Activated T-helper 1 cell treated with anti-CD3 and anti-CD28 coated beads, Interleukin-2, amount 50 U/mL, for 16 hours (primary cell): ENCODE results near the gene TAS1R2.
"Not testable (repeated sequence)": the region's sequence is repeated elsewhere in the genome, so short reads cannot be mapped to it uniquely, and the experiment has no call there.

Source experiments
- DNase-seq, 2 donors: peaks; one replicate each; pipeline ENCODE4 v3.0.0-alpha.2; 2020; ENCODE audit warnings: low read depth in 1 of 2, low spot score in 1 of 2

TAS1R2 gene

DNA sequence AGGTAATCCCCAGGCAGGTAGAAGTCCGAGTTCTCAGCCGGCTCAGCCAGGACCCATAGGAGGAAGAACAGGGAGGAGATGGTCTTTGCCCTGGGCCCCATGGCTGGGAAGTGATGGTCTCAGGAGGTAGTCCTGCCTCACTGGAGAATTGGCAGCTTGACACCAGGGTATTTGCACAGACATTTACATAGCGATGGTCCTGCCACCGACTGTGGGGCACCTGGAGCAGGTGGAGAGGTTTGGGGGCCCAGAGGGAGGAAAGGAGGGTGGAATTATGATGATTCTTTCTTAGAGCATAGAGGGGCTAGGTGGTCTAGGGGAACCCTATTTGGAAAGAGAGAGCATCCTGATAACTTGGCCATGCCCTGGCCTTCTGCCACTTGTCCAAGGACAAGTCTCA lies at the start of gene TAS1R2:
Gene TAS1R2 (minus strand): TSS at position 101 of the 400 bp plus-strand sequence. CDS start 0 bp downstream, at position 101.
- no peak for DNase-seq

DNA sequence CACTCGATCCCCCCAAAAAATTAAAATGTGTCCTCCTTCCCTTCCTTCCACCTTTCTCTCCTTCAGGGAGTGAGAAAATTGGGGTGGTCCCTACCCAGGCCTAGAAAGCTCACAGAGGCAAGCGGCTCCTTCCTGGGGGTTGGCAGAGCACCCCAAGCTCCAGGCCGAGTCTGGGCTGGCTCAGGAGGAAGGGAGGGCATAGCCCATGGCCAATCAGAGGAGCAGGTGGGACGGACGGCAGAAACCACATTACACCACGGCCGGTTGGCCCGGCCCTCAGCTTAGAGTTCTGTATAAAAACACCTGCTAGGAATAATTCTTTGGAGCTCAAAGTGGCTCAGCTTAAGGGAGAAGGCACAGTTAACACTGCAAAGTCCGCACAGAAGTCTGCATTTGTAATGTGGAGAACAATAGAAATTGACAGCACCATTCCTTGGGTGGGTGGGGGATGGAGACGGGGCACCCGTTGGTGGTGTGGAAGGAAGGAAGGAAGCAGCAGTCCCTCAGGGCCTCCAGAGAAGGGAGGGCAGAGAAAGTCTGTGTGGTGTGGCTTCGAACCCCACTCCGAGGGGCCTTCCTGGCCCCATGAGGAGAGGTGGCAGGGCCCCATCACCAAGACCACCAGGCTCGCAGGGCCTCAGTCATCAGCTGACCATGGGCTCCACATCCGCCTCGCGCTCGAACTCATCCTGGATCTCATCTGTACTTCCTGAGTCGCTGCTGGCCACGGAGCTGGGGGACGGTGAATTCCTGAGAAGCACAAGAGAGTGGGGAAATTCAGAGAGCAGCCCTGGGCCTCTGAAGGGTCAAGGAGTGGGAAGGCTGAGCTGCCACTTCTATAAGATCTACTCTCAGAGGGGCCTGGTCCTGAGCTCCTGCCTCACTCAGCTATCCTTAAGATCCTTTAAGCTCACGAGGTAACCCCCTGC lies 48.7 kb upstream of the TAS1R2 start:
- no peak for DNase-seq

GRCh38 chr1:18907021-18907916 lies 47.8 kb upstream of the TAS1R2 start:
- peak in 1 of 2 donors; percentile 26 for DNase-seq

GRCh38 chr1:18903291-18903756 lies 43.9 kb upstream of the TAS1R2 start:
- DNase-seq: no peak

DNA sequence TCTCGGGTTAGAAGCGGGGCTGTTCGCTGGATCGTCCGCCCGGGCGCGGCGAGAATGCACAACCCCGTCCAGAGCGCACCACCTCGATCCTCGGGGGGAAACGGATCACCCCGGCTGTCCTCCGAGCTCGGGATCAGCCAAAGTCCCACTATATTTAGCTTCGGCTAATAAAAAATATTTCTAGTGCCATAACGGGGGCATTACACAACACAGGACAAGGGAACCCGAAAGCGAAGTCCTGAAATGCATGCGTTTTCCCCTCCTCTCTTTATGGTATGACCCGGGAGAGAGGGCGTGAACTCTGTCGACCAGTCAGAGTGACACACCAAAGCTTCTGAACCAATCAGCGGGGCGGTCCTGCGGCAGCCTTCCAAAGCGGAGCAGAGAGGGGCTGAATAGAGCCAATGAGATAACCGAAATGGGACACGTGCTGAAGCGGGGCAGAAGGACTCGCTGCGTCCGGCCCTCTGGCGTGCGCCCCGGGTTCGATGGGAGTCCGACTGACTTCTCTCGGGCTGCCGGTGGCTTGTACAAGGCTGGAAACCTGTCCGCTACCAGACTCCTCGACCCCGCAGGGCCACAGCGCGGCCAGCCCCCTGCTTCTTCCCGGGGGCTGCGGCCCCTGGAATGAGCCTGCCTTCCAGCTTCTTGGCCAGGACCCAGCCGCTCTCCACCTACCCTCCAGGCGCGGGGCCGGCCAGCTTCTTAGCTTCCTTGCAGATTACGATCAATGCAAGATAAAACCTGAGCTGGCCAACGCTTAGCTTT lies 43.2 kb upstream of the TAS1R2 start, which contains the start of gene ALDH4A1:
Gene ALDH4A1 (minus strand): TSS at position 33 of the 768 bp plus-strand sequence. CDS start 32 bp downstream, at position 1.
- DNase-seq: peak; percentile 85 to 86

GRCh38 chr1:18901952-18902522 lies 42.6 kb upstream of the TAS1R2 start:
- DNase-seq: no peak

DNA sequence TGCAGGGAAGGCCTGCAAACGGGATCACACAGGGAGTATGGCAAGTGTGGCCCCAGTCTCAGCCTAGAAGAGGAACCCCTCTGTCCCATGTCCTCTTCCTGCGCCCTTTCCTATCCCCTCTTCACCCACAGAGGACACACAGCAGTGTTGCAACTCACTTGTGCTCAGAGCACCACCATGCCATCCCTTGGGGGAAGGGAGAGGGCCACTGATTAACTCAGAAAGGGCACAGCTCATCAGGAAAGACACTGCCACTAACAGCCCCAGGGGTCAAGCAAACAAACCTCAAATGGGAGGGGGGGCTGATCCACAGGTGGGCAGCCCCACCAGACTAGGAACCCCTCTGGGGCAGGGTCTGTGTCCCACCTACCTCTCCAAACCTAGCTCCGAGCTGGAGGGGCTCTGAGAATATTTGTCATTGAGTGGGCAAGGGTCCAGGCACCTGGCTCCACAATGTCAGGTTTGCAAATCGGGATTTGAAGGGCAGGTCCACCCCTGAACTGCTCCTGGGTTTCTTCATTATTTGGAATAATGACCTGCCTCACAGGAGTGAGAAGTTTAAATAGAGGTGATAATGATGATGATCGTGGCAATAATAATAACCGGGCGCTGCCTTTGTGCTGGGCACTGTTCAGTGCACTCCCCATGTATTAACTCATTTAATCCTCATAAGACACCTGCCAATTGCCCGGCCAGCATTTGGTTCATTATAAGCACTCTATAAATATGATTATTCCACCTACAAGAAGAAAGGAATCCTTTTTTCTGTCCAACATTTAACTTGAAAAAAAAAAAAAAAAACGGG lies 41.9 kb upstream of the TAS1R2 start:
- DNase-seq: no peak

DNA sequence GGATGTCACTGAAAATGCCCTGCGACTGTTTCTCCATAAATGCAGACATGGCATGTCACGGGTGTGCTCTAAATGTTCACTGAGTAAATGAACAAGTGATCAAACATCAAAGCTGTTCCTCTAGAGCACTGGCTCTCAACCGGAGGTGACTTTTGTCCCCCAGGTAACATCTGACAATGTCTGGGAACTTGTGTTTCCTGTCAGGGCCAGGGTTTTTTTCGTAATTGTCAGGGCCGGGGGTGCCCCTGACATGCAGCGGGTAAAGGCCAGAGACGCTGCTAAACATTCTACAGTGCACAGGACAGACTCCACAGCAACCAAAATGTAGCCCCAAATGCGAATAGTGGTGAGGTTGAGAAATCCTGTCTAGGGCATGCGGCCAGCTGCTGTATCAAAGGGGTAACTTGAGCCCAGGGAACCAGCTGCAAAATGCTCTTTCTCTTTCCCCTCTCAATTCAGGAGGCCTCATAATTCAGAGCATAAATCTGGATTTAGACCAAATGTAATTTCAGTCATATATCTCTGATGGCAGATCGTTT lies 40.9 kb upstream of the TAS1R2 start:
- DNase-seq: no peak

DNA sequence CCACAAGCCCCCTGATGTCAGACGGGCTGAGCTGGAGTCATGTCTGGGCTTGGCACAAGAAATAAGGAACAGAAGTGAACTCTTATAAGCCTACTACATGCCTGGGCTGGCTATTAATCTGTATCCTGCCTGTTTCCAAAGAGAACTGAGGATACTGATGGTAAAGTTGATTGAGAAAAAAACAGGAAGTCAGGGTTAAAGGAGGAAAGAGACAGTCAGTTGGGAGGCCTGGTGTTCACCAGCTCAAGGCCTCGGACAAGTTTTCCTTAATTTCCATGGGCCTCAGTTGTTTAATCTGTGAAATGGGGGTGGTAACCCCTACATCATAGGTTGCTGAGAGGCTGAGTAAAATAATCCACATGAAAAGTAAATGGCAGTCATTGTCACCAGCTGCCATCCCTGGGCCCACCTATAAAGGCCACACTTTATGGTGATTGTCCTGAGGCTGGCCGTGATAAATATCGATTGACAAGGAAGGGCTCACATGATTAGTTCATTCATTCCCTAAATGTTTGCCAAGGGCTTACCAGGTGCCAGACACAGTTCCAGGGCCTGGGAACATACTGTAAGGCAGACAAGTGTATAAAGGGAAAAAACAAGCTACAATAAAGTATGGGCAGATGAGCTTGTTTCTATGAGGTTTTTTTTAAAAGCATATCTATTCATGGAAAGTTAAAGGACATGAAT lies 40.0 kb upstream of the TAS1R2 start:
- no peak for DNase-seq

DNA sequence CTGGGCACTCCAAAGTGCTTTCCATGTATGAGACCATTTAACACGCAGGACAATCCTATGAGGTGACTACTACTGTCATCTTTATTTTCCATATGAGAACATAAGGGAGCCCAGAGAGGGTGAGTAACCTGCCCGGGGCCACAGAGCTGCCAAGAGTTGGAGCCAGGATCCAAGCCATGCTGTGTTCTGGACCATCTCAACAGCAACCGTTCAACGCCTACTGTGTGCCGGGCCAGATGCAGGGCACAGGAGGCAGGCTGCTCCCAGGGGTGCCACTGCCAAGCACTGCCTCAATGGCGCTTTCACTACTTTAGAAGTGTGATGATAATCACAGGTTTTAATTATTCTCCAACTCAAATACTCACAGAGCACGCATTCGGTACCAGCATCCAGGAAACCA lies 39.1 kb upstream of the TAS1R2 start:
- DNase-seq: no peak

DNA sequence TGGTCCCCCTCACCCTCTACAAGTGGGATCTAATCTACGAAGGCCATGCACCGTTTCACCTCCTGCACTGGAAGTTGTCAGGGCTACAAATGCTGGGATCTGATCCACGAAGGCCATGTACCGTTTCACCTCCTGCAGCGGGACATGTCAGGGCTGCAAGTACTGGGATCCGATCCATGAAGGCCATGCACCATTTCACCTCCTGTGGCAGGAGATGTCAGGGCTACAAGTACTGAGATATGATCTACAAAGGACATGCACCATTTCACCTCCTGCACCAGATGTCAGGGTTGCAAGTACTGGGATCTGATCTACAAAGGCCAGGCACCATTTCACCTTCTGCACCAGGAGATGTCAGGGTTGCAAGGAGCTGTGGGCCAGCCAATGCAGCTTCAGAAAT lies 35.9 kb upstream of the TAS1R2 start:
- DNase-seq: no peak

- no peak for DNase-seq
These were observed 33.7 kb upstream of the TAS1R2 start for GRCh38 chr1:18893120-18893519.

- not testable (repeated sequence) for DNase-seq
These were observed 32.4 kb upstream of the TAS1R2 start for GRCh38 chr1:18891858-18892257.

DNA sequence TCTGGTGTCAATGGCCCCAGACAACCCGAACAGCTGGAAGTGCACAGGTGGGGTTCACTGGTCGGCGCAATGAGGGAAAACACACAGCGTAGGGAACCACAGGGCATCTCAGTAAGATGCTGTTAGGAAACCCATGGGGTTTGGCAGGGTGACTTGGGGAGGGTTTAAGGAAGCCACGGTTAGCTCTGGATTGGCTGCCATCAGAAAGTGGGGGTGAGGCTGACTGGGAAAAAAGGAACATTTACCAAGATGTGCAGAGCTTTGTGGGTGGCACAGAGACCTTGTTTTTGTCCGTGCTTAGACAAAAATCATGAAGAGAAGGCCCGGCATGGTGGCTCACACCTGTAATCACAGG lies 31.9 kb upstream of the TAS1R2 start:
- DNase-seq: no peak

DNA sequence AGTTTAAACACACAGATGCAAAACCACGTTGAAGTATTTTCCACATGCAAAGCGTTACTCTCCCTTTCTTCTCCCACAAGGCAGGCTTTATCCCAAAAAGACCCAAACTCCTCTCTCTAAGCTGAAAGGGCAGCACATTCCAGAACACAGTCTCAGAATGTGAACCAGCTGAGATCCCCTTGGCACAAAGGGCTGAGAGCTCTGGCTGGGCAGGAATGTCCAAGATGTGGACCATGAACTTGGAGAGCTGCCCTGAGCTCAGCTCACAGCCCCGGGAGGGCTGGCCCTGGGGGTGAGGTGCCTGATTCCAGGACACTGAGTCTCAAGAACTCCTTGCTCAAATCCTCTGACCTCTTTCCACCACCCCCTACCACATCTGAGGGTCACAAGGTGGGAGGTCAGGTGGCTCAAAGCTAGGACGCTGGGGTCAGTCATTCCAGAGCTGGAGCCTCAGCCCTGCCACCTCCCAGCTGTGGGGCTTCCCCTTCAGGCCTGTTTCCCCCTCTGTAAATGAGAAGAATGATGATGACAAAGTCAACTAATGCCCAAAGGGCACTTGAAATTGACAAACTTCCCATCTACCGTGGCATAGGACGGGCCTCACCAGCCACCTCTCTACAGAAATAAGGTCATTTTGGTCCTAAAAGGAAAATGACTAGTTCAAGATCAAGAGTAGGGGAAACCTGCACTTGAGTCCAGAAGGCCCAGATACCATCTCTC lies 31.4 kb upstream of the TAS1R2 start:
- DNase-seq: no peak

GRCh38 chr1:18886003-18886335 lies 26.5 kb upstream of the TAS1R2 start:
- DNase-seq: no peak

GRCh38 chr1:18885311-18886002 lies 26.0 kb upstream of the TAS1R2 start:
- DNase-seq: no peak

GRCh38 chr1:18884727-18885126 lies 25.3 kb upstream of the TAS1R2 start:
- no peak for DNase-seq
